D721Med (cell line): ENCODE results near the gene NRDE2.

Experiments used
- DNase-seq: peaks from one replicate; pipeline ENCODE4 v3.0.0; 2011; ENCODE audit warnings: low spot score; ENCODE audit not compliant: insufficient read length
- FAIRE-seq: peaks from 2 replicates; lab custom pipeline; 2011; peaks lifted over from hg19 to GRCh38; lab: Jason Lieb, UNC
- TF ChIP-seq, protein P1 (sequence below): IDR thresholded peaks from 2 replicates; pipeline ENCODE4 v1.5.1; 2012; ENCODE audit warnings: mild to moderate bottlenecking, control low read depth; ENCODE audit not compliant: insufficient read depth; ENCODE audit errors: missing control alignments

Gene NRDE2

DNA sequence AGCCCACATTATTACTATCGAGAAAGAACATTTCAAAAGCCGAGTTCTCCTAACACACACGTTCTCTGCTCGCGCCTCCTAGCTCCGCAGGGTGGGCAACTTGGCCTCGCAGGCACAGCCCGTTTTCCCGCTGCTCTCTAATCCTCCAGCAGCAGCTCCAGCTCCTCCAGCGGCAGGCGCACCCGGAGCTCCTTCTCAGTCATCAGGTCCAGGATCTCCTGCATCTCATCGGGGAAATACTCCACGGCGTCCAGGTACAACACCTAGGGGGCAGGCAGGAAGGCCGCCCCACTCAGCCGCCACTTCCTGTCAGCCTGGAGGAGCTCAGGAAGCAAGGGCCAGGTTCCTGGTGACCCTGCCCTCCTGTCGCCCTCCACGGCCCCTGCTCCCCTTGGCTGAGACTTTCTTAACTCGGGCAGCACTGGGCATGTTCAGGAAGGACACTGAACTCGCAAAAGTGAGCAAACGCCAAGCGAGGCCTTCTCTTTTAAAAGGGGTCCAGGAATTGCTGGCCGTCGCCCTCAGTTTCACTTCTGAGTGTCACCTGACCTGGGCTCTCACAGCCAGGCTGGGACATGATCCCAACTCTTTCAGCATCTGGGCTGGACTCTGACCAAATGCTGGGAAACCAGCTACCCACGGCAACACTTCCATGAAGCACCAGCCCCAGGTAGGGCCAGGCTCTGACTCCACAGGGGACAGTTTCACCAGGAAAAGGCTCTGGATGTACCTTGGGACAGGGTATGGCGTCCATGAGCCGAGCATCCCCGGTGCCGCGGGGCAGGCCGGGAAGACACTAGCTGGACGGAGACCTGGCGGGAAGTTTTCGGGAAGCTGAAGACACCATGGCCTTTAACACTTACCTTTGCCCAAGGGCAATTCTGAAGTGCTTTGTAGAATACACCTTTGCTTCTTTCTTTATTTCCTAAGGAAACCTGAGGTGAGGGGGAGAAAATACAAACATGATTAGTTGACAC lies 53.3 kb downstream of the NRDE2 start:
- no peak for DNase-seq
- TF ChIP-seq, protein P1, sequence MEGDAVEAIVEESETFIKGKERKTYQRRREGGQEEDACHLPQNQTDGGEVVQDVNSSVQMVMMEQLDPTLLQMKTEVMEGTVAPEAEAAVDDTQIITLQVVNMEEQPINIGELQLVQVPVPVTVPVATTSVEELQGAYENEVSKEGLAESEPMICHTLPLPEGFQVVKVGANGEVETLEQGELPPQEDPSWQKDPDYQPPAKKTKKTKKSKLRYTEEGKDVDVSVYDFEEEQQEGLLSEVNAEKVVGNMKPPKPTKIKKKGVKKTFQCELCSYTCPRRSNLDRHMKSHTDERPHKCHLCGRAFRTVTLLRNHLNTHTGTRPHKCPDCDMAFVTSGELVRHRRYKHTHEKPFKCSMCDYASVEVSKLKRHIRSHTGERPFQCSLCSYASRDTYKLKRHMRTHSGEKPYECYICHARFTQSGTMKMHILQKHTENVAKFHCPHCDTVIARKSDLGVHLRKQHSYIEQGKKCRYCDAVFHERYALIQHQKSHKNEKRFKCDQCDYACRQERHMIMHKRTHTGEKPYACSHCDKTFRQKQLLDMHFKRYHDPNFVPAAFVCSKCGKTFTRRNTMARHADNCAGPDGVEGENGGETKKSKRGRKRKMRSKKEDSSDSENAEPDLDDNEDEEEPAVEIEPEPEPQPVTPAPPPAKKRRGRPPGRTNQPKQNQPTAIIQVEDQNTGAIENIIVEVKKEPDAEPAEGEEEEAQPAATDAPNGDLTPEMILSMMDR, result no peak
- FAIRE-seq, result no peak

DNA sequence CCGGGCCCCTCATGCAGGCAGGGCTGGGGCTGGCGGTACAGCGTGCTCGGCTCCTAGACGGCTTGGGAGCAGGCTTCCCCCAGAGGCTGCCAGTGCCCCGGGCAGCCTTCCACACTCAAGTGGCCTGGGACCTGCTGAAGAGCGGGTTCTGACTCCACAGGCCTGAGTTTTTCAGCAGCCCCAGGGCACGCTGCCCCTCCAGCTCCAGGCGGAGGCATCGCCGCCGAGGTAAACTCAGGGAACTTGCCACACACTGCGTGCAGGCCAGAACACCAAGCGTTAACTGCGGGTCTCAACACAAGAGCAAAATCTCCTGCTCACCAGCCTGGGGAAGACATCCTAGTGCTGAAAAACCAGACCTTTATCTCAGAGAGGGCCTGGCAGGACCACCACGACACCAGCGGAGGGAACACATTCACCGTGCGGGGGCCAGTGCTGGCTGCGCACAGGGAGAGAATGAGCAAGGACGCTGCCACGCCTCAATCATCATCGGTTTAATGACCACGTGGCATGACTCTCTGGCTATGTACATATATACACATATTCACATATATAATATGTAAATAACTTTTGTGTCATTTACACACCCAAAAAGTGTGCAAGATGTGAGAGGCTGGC lies 54.1 kb downstream of the NRDE2 start:
- FAIRE-seq (no peak), DNase-seq (no peak)
- TF ChIP-seq, protein P1, result no peak

DNA sequence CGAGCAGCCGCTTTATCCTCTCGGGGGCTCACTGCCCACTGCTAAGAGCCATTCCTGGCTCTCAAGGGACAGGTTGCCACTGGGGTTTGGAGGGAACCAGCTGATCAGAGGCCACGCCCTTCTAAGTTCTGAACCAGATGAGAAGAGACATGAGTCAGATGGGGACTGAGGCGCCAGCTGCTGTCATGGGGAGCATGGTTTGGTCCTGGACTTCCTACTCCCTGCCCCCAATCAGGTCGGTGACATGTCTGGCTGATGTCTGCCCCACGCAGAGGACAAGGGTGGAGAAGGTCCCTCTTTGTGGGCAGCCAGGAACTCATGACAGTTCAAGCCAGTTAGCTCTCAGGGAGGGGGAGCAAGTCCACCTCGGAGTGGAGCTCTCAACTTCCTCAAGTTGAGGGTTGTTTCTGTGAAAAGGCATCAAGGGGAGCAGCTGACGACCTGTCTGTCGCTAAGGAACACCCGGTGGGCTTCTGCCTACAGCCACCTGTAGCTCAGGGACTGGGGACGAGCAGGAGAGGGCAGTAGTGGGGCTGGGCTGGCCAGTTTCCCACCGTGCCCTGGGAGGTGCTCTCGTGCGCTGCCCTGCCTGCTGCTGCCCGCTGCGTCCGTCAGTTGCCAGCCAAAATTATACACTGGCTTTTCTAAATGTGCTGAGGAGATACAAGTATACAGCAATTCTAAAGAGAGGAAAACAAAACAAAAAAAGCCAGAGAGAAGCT lies 54.9 kb downstream of the NRDE2 start:
- TF ChIP-seq, protein P1, result no peak
- FAIRE-seq (no peak), DNase-seq (no peak)

- DNase-seq (no peak), FAIRE-seq (no peak)
- TF ChIP-seq, protein P1, result no peak
Observed at GRCh38 chr14:90275820-90276219, 55.9 kb downstream of the NRDE2 start.

DNA sequence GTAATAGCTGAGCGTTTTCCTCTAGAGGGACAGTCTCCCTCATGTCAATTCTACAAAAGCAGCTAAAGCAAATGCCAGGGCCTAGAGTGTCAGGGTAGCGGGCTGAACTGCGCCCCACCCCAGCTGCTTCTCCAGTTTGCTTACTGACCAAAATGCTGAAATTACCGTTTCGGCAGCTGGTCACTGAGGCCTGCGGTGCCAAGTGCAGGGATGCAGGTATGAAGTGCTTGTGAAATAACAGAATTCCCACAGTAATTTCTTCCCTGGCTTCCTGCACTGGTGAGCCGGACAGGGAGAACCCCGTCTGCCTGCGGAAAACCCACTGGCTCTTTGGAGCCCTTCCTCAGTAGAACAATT lies 56.3 kb downstream of the NRDE2 start:
- FAIRE-seq (no peak), DNase-seq (no peak)
- TF ChIP-seq, protein P1, result no peak

DNA sequence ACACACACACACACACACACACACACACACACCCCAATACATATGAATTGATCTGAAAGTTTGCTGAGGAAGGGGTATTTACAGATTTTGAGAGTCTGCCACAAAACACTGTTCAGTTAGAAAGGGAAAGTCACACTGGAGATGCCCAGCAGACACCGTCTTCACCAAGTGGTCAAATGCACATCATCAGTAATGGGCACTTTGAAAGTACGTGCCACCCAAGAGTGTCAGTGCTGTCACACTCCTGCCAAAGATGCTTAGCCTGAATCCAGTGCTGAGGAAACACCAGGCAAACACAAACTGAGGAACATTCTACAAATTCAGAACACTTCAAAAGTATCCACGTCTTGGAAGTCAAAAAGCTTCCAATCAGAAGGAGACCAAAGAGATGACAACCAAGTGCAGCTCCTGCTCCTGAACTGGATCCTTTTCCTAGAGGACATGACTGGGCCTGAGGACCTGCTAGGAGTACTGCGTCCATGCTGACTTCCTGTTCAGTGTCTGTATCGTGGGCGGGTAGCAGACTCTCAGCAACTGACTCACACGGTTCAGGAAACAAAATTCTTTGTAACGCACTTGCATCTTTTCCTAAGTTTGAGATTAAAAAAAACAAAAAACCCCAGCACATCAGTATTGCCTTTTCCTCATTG lies 56.8 kb downstream of the NRDE2 start:
- no peak for FAIRE-seq
- TF ChIP-seq, protein P1, result no peak
- no peak for DNase-seq
